HEK293 (cell line): ENCODE measurements around the gene MTMR8.

Source experiments
- HOXC10 ChIP-seq: sonication (generic); formaldehyde crosslinking; IDR thresholded peaks from 2 replicates; pipeline ENCODE4 v1.8.1; 2023; ENCODE audit warnings: mild to moderate bottlenecking, missing genetic modification reagents
- REPIN1 ChIP-seq: fragments of 450-650 bp; formaldehyde crosslinking; IDR thresholded peaks from 2 replicates; pipeline ENCODE4 v1.5.1; 2017; ENCODE audit warnings: missing biosample characterization, missing genetic modification characterization, low read depth
- SETDB1 ChIP-seq: IDR thresholded peaks from one replicate; pipeline ENCODE4 v1.6.1; 2017; ENCODE audit warnings: mild to moderate bottlenecking, low read length, moderate library complexity, mixed read lengths; ENCODE audit not compliant: insufficient read length
- TCF7L2 ChIP-seq: IDR thresholded peaks from 2 replicates; pipeline ENCODE4 v1.6.1; 2011; ENCODE audit warnings: low read depth, mild to moderate bottlenecking, inconsistent platforms, low read length, moderate library complexity, borderline replicate concordance
- ZFP3 ChIP-seq: fragments of 450-650 bp; formaldehyde crosslinking; IDR thresholded peaks from 2 replicates; pipeline ENCODE4 v1.5.1; 2016; ENCODE audit warnings: low read depth, missing biosample characterization, missing genetic modification characterization
- ZIC2 ChIP-seq: fragments of 450-650 bp; formaldehyde crosslinking; IDR thresholded peaks from 2 replicates; pipeline ENCODE4 v1.5.1; 2016; ENCODE audit warnings: missing biosample characterization, missing genetic modification characterization
- ZNF132 ChIP-seq: fragments of 450-650 bp; formaldehyde crosslinking; IDR thresholded peaks from 2 replicates; pipeline ENCODE4 v1.5.1; 2017; ENCODE audit warnings: missing biosample characterization, missing genetic modification characterization, borderline replicate concordance
- ZNF48 ChIP-seq: fragments of 450-650 bp; formaldehyde crosslinking; IDR thresholded peaks from 2 replicates; pipeline ENCODE4 v1.5.1; 2016; ENCODE audit warnings: missing biosample characterization, missing genetic modification characterization
- TF ChIP-seq, protein P1 (sequence below): fragments of 450-650 bp; formaldehyde crosslinking; IDR thresholded peaks from 2 replicates; pipeline ENCODE4 v1.5.1; 2016; ENCODE audit warnings: missing biosample characterization, missing genetic modification characterization
- TF ChIP-seq, protein P2 (sequence below): fragments of 450-650 bp; formaldehyde crosslinking; IDR thresholded peaks from 2 replicates; pipeline ENCODE4 v1.5.1; 2016; ENCODE audit warnings: missing biosample characterization, missing genetic modification characterization

DNA sequence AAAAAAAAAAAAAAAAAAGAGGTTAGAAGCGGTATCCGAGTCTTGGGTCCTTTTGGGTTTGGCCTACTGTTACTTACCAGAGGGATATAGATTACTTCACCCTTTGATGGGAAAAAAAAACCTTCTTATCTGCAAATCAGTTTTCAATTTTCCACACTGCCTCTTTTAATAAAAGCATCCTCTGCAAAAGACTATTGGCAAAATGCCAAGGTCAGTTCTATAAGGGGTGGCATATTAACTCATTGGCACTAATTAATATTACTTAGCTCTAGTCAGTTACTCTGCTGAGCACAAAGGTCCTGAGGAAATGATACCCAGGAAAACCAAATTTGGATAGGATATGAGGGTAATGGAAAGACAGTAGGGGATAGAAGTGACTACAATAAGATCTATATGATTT, 44.3 kb upstream of the MTMR8 start:
- TF ChIP-seq ZIC2 (tag by site-specific recombination) = no peak
- no peak for TF ChIP-seq ZNF132 (tag by site-specific recombination)
- TF ChIP-seq, protein P1, sequence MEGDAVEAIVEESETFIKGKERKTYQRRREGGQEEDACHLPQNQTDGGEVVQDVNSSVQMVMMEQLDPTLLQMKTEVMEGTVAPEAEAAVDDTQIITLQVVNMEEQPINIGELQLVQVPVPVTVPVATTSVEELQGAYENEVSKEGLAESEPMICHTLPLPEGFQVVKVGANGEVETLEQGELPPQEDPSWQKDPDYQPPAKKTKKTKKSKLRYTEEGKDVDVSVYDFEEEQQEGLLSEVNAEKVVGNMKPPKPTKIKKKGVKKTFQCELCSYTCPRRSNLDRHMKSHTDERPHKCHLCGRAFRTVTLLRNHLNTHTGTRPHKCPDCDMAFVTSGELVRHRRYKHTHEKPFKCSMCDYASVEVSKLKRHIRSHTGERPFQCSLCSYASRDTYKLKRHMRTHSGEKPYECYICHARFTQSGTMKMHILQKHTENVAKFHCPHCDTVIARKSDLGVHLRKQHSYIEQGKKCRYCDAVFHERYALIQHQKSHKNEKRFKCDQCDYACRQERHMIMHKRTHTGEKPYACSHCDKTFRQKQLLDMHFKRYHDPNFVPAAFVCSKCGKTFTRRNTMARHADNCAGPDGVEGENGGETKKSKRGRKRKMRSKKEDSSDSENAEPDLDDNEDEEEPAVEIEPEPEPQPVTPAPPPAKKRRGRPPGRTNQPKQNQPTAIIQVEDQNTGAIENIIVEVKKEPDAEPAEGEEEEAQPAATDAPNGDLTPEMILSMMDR (tag by site-specific recombination) = no peak
- no peak for TF ChIP-seq REPIN1 (tag by site-specific recombination)
- TF ChIP-seq SETDB1 = no peak
- TF ChIP-seq ZNF48 (tag by site-specific recombination) = no peak
- TF ChIP-seq, protein P2, sequence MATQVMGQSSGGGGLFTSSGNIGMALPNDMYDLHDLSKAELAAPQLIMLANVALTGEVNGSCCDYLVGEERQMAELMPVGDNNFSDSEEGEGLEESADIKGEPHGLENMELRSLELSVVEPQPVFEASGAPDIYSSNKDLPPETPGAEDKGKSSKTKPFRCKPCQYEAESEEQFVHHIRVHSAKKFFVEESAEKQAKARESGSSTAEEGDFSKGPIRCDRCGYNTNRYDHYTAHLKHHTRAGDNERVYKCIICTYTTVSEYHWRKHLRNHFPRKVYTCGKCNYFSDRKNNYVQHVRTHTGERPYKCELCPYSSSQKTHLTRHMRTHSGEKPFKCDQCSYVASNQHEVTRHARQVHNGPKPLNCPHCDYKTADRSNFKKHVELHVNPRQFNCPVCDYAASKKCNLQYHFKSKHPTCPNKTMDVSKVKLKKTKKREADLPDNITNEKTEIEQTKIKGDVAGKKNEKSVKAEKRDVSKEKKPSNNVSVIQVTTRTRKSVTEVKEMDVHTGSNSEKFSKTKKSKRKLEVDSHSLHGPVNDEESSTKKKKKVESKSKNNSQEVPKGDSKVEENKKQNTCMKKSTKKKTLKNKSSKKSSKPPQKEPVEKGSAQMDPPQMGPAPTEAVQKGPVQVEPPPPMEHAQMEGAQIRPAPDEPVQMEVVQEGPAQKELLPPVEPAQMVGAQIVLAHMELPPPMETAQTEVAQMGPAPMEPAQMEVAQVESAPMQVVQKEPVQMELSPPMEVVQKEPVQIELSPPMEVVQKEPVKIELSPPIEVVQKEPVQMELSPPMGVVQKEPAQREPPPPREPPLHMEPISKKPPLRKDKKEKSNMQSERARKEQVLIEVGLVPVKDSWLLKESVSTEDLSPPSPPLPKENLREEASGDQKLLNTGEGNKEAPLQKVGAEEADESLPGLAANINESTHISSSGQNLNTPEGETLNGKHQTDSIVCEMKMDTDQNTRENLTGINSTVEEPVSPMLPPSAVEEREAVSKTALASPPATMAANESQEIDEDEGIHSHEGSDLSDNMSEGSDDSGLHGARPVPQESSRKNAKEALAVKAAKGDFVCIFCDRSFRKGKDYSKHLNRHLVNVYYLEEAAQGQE (tag by site-specific recombination) = no peak
- TF ChIP-seq ZFP3 (tag by site-specific recombination) = no peak
- no peak for TF ChIP-seq TCF7L2
- no peak for TF ChIP-seq HOXC10 (CRISPR knock-in tag)
